Neural cell (in vitro differentiated cells): ENCODE measurements around the gene HIVEP3.

Experiments used
- CTCF ChIP-seq: fragments of 450-650 bp; IDR thresholded peaks from 2 replicates; pipeline ENCODE4 v1.5.1; 2014; ENCODE audit warnings: antibody characterized with exemption, mild to moderate bottlenecking, moderate library complexity; ENCODE audit not compliant: poor library complexity, severe bottlenecking
- POLR2AphosphoS5 ChIP-seq: IDR thresholded peaks from 2 replicates; pipeline ENCODE4 v1.6.1; 2012
- REST ChIP-seq: IDR thresholded peaks from 2 replicates; pipeline ENCODE4 v1.6.1; 2012; ENCODE audit warnings: borderline replicate concordance
- TAF1 ChIP-seq: IDR thresholded peaks from 2 replicates; pipeline ENCODE4 v1.6.1; 2012; ENCODE audit warnings: low read depth

GRCh38 chr1:41679531-41679930 is 239.2 kb downstream of the HIVEP3 start:
- no peak for TF ChIP-seq REST
- TF ChIP-seq TAF1 = no peak
- TF ChIP-seq POLR2AphosphoS5 = no peak
- TF ChIP-seq CTCF = no peak
